Choroid plexus epithelial cell (primary cell): ENCODE data around the gene SMYD4.
"Not testable (repeated sequence)": the region's sequence is repeated elsewhere in the genome, so short reads cannot be mapped to it uniquely, and the experiment has no call there.

Experiments used
- DNase-seq: peaks from one replicate; pipeline ENCODE4 v3.0.0-alpha.2; 2010; ENCODE audit warnings: low read depth
- H3K4me3 ChIP-seq: 2 replicates; pipeline ENCODE4 v1.5.1; 2011; ENCODE audit warnings: low read depth, mild to moderate bottlenecking, control low read depth, low read length, moderate library complexity
- TF ChIP-seq, protein P1 (sequence below): conservative IDR thresholded peaks from 2 replicates; pipeline ENCODE4 v1.5.1; 2011; ENCODE audit warnings: low read depth, mild to moderate bottlenecking, control low read depth, inconsistent platforms, low read length, moderate library complexity

Gene SMYD4

DNA sequence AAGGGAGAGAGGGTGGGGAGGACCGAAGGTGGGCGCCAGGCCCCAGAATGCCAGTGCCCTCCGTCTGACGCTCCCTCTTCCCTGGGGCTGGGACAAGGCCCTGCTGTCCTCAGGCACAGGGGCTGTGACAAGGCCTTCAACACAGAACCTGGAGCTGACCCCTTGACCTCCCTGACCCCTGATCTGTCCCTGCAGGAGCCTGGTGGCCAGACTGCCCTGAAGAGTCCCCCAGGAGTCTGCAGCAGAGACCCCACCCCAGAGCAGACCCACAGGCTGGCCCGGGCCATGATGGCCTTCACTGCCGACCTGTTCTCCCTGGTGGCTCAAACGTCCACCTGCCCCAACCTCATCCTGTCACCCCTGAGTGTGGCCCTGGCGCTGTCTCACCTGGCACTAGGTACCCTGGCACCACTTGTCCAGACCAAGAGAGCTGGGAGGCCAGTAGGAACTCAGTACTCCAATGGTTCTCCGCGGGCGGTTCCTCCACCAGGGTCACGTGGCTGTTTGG, 84.1 kb downstream of the SMYD4 start:
- TF ChIP-seq, protein P1, sequence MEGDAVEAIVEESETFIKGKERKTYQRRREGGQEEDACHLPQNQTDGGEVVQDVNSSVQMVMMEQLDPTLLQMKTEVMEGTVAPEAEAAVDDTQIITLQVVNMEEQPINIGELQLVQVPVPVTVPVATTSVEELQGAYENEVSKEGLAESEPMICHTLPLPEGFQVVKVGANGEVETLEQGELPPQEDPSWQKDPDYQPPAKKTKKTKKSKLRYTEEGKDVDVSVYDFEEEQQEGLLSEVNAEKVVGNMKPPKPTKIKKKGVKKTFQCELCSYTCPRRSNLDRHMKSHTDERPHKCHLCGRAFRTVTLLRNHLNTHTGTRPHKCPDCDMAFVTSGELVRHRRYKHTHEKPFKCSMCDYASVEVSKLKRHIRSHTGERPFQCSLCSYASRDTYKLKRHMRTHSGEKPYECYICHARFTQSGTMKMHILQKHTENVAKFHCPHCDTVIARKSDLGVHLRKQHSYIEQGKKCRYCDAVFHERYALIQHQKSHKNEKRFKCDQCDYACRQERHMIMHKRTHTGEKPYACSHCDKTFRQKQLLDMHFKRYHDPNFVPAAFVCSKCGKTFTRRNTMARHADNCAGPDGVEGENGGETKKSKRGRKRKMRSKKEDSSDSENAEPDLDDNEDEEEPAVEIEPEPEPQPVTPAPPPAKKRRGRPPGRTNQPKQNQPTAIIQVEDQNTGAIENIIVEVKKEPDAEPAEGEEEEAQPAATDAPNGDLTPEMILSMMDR = no peak
- no peak overlapping the region for H3K4me3 ChIP-seq
- DNase-seq = no peak

DNA sequence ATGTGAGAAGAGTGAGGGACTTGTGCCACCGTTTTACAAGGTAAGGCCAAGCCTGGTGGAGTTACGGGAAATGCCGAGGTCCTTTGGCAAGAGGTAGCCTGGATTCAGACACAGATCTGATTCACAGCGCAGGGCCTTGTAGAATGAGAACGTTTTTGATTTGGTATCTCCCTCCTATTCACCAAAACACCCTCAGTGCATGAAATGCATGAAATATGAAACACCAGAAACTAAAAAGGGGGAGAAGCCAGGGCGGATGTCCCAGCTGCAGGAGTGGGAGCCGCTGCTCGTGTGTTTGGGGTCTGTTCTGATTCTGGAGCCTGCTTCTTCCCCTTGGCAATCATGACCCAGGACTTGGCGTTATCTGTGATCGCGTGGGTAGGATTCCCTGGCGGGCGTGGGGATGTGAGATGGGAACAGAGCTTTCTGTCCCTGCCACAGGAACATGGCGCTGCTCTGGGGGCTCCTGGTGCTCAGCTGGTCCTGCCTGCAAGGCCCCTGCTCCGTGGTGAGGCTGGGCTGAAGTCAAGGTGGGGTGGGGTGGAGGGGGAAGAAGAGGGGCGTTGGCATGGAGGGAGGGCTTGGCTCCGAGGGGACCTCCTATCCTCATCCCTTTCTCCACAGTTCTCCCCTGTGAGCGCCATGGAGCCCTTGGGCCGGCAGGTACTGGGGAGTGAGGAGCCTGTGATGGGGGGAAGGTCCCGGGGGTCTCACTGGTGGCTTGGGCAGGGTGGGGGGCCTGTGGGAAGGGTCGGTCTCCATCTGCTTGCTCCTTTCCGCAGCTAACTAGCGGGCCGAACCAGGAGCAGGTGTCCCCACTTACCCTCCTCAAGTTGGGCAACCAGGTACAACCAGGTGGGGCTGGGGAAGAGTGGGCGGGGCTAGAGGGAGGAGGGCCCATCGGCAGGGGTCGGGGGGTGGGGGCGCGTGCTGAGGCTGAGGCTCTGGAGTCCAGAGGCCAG, 84.9 kb downstream of the SMYD4 start:
- TF ChIP-seq, protein P1 = no peak
- no peak overlapping the region for H3K4me3 ChIP-seq
- no peak for DNase-seq

DNA sequence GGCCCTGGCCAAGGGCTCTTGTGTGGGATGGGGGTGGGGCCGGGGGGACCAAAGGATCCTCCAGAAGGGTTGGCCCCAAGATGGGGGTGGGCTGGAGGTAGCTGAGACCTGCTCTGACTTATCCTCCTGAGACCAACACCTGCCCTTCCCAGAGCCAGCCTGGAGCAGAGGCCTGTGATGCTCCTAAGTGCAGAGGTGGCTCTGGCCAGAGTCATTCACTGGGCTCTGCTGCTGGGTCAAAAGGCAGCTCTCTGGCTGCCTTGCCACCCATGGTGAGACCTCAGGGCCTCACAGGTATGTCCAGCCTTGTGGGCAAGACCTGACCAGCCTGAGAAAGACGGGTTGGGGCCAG, 86.6 kb downstream of the SMYD4 start:
- no peak for DNase-seq
- TF ChIP-seq, protein P1 = no peak
- no peak overlapping the region for H3K4me3 ChIP-seq

DNA sequence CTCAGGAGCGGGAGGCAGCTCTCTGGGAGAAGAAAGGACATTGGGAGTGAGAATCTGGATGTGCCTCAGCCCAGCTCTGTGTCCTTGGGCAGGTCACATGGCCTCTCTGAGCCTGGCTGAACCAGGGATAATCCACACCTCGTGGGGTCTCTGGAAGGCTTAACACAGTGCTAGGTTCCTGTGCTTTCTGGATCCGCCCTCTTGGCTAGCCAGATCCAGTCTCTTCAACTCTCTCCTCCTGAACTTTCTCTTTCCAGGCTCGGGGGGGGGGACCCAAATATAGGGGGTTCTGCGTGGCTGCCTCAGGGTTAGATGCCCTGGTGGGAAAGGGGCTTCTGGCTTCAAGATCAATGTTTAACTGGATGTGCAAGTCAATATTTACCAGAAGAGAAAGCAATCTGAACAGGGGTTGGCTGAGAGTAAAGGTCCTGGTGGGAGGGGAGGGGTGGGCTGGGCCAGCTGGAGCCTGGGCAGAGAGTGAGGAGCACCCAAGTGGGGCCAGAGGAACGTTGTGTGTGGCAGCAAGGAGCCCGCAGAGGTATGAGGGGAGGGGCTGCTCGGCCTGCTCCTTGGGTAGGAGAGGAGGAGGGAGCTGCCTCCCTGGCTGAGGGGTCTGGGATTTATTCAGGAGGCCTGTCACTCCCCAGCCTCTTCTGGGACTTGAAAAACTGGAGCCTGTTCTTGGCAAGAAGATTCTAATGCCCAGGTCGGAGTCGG, 87.2 kb downstream of the SMYD4 start, which contains the start of gene SERPINF2:
TSS of gene SERPINF2 (plus strand) at position 501 of the 717 bp plus-strand sequence. CDS start 2,125 bp downstream, outside the sequence.
- TF ChIP-seq, protein P1 = no peak
- no peak within 1 kb of the TSS for H3K4me3 ChIP-seq
- DNase-seq = no peak

DNA sequence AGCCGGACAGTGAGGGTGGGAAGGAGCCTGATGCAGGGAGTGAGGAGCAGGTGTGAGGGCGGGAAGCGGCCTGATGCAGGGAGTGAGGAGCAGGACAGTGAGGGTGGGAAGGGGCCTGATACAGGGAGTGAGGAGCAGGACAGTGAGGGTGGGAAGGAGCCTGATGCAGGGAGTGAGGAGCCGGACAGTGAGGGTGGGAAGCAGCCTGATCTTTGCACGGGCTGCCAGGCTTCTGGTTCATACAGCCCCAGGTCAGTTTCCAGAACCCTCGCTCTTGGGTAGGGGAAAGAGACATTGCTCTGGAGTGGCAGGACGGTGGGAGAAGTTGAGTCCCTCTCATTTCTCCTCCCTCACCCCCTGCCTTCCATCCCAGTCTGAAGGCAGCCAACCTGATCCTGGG, 87.8 kb downstream of the SMYD4 start:
- H3K4me3 ChIP-seq, DNase-seq: not testable (repeated sequence)

DNA sequence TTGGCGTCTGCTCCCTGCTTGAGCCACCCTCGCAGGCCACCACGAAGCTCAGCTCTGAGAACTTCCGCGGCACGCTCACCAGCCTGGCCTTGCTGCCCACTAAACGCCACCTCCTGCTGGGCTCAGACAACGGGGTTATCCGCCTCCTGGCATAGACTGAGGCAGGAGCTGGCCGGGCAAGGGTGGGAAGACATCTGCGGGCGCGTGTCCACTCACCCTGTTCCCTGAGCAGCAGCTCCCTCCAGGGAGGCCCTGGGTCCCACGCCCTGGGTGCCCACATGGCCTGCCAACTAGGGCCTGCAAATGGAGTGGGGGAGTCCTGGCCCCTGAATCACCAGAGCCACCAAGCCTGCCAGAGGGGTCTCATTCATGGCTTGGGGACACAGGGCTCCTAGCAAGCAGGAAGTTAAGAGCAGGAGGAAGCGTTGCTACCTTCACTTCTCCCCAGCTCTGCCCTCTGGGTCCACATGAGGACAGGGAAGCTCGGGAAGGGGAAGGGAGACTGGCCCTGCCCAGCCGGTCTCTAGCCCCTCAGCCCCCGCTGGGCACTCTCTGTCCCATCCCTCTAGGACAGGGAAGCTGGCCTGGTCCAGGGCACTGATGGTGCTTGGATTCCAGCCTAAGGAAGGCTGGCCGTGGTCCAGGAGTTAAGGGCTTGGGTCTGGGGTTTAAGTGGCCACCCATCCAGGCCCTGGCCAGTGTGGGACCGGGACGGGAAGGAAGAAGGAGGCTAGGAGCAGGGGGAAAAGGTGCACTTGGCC, 92.0 kb downstream of the SMYD4 start:
- no peak overlapping the region for H3K4me3 ChIP-seq
- TF ChIP-seq, protein P1 = no peak
- DNase-seq = no peak
